Right renal pelvis (tissue), 4 donors: ENCODE results near the gene IARS1. TPM values are rescaled to one million over a fixed set of nuclear protein-coding genes. Genes with fewer than 3 reads are reported as not detected.

Experiments used
- DNase-seq, 4 donors: peaks; one replicate each; pipeline ENCODE4 v3.0.0-alpha.2; 2013; ENCODE audit warnings: low read depth in 4 of 4, low spot score in 3 of 4, missing footprints in 1 of 4
- polyA plus RNA-seq, 4 donors: library from polyadenylated mRNA; unstranded; fragments of 120-200 nt; gene quantifications; one replicate each; pipeline ENCODE4 v1.2.1, GENCODE V29; 2013; ENCODE audit not compliant: insufficient read length in 4 of 4

Gene IARS1
- polyA plus RNA-seq, 4 donors, result 95.8 to 104 (median 98.9) TPM

DNA sequence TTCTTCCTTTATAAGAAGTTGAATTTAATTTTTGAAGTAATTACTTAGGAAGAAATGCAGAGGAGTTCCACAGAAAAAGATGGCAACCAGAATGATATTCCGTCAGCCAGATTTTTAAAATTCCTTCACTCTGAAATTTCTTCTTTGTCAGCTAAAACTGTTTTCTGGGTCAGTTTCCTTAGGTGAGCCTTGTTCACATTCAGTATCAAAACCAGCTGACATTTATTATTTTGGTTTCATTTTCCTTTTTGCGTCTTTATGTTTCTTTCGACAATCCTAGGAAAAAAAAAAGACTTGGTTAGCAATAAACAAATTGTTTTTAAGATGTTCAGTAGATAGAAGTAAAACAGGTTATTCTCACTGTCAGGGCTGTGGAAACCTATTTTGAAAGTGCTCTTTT, 4.1 kb upstream of the IARS1 start:
- no peak for DNase-seq

DNA sequence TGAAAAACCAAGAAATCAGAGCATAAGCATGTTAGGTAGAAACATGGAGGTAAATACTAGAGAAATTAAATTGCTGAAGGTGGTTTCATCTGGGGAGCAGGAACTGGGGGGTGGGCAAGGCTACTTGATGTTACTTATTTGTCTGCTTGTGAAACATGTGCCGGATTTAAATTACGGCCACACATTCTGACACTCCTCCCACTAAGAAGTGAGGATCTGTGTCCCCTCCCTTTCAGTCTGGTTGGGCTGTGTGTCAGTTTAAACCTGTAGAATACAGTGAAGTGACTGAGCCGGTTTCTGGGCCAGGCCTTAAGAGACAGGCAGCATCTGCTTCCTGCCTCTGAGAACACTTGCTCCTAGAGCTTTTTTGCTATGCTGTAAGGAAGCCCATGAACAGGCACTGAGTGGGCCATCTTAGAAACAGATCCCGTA, 2.3 kb upstream of the IARS1 start:
- no peak for DNase-seq

DNA sequence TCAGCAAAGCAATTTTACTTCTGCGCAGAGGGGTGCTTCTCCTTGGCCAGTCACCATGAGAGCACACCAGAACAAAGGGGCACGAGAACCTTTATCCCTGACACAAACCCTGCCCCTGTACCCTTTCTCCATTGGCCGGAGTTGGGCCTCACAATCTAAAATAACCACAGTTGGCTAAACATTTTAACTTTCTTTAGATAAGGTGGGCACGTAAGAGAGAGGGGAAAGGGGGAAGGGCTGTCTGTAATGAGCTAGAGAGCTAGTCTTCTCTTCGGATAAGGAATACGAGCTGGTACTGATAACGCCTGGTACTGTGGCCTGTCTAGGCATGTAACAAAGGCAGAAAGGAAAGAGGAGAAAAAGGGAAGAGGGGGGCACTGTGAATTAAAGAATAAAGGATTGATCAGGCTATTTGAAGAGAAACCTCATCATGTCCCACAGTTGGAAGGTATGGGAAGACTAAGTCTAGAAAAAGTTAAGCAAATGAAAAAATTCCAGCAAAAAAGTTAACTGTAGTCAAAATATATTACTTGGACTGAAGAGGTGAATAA, 1.8 kb upstream of the IARS1 start:
- no peak for DNase-seq

DNA sequence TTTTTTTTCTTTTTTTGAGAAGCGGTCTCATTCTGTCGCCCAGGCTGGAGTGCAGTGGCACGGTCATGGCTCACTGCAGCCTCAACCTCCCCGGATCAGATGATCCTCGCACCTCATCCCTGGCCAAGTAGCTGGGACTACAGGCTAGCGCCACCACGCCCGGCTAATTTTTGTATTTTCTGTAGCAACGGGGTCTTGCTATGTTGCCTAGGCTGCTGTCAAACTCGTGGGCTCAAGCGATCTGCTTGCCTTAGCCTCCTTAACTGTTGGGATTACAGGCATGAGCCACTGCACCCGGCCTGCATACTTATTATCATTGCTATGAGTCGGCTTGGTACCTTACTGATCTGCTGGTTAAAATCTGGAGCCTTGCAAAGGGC, 790 bp upstream of the IARS1 start:
- no peak for DNase-seq

DNA sequence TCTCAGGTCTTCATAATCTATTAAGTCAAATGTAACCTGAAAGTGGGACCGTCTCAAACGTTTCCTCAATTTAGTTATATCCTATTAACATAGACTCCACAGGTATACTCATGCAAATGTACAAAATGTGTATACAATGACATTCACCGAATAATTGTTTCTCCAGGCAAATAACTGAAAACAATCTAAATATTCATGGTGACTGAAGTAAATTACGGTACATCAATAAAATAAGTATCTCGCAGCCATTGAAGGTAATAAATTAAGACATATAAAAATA, 482 bp downstream of the IARS1 start:
- DNase-seq, result no peak

DNA sequence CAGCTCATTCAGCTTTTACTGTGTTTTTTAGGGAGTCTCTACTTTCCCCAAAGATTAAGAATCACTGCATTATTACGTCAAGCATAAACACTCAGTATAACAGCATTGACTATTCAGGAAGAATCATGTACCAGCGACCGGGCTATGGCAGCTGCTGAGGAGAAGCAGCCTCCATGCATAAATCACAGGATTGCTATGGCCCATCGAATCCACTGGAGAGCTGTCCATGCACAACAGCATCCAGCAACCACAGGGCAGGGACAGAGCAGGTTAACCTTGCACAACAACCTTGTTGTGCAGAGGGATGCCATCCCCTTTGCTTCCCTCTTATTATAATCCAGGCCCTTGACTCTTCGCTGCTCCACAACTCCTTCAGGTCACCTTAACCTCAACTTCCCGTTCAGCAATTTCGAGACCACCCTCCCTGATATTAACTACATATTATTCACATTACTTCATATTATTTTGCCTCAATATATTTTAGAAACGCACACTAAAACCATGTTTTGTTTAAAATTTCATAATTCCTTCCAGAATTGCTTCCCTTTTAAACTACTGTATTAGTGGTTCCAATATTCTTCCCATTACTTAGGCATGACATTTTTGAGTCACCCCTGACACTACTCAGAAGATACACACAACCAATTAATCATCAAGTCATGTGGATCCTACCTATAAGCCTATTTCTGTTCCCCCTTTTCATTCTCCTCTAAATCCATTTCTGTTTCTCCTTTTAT, 991 bp downstream of the IARS1 start:
- no peak for DNase-seq

DNA sequence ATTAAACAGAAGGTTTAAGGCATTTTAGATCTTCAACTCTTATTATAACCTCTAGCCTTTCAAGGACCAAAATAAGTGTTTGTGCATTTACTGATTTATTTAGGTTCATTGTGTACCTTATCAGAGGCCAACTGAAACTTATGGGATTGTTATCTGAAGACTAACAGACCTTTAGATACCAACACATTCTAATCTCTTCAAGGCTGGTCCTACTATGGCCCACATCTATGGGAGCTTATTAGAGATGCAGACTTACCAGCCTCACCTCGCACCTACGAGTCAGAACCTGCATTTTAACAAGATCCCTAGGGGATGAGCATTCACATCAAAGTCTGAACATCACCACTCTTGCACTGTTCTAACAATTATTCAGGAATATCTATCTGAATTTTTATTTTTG, 1.9 kb downstream of the IARS1 start:
- DNase-seq, result no peak

DNA sequence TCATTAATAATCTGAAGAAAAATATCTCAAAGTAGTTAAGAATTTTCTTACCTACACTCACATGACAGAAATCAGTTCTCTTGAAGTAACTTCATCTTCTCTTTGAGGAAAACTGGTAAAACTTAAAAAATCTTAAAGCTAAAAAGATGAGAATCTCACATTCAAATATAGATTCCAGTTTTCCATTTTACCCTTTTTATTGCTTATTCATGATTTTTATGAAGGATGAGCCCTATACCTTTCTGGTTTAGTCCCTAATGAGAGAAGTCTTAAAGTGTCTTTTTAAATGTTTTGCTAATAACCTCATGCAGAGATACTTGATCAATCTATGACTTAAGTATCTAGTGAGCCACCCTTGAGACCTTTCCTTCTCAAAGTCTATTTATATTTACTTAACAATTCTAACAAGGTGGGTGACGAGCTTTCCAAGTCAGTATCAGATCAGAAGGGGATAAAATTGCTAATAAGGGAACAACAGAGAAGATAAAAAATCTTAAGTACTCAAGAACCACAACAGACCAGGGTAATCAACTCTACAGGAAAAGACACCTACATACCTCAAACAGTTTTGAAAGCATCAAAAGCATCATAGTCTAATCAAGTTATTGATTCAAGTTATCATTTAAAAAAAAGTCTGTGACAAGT, 2.6 kb downstream of the IARS1 start:
- no peak for DNase-seq

DNA sequence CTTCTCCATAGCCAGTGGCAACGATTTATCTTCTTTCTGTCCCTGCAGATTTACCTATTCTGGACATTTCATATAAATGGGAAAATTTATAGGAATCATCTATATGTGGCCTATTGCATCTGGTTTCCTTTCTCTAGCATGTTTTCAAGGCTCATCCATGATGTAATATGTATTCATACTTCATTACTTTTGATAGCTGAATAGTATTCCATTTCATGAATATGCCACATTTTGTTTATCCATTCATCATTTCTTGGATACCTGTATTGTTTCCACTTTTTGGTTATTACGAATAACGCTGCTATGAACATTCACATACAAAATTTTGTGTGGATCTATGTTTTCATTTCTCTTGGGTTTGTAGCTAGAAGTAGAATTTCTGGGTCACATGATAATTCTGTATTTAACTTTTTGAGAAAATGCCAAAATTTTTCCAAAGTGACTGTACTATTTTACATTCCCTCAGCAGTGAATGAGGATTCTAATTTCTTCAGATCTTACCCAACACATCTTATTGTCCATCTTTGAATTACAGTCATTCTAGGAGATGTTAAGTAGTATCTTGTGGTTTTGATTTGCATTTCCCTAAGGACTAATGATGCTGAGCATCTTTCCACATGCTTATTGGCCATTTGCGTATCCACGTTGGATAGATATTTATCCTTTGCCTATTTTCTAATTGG, 3.6 kb downstream of the IARS1 start:
- DNase-seq, result no peak

DNA sequence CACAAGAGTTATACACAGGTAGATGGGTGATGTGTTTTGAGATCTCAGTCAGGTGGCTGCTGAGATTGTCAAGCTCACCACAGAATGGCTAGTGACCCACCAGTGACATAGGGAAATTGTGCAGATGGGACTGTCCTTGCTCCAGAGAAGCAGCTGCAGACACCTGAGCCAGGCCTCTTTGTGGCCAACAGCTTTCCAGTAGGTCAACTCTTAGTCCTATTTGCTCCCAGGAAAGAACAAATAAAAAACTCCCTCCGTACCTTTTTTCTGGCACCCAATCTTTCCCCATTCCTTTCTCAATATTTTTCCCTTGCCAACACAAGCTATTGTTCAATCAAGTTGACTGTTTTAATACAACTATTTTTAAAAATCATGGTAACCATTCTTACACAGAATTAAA, 14.2 kb downstream of the IARS1 start:
- DNase-seq, result no peak

DNA sequence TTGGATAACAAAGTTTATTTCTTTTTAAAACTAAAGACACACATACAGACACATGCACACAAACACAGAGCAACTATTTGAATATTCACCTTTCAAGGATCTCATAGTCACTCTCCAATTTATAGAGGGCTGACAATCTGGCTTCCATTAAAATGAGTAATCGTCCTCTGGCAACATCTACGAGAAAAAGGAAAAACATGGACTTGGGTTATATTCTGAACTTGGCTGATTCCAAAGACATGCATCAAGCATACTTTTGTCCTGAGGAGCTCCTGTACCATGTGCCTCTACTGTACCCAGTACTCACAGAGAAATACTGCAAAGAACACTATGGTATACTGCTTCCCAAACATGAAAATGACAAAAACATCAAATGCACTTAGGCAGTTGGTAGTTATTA, 15.4 kb downstream of the IARS1 start:
- DNase-seq, result no peak

DNA sequence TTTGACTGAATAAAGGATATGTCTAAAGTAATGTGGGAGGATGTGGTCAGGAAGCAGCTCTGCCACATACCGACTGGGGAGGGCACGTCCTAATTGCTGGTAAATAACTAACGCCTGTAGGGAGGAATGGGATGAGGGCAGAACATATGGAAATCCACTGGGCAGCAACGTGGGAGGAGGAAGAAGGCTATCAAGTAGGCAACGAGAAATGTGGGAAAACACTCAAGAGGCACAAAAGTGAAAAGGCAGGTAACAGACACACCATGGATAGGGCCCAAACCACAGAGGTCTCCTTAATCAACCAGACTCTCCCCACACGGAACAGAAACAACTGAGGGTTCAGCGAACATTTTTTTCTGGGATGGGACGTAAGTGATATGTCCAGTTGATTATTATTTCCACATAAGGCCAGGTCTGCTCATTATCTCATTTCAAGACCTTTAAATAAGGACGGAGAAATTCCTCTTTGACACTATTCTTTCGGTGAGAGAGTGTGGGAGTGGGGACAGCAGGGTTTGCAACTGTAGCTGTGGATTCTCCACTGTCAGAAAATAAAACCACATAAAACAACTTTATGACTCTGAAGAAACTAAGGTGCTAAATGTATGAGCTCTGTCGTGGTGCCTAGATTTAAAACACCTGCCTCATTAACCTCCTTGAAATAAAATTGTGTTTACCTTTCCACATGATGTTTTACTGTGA, 17.0 kb downstream of the IARS1 start:
- peak in 2 of 4 donors; percentile 28 to 40 for DNase-seq

DNA sequence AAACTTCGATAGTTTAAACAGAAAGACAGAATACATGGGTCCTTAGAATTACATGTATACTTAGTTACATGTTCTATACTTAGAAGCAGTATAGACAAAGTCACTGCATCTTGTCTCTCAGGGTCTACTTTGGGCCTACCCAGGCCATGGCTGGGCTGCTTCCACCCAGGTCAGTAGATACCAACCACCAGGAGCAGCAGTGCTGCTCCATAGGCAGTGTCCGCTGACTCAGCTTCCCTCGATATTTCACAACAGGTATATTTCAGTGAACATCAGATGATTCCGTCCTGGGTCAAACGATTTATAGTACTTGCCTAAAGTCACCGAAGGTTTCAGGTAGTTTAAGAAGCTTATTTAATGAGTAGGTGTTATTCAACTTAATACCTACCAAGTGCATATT, 18.0 kb downstream of the IARS1 start:
- DNase-seq, result no peak

DNA sequence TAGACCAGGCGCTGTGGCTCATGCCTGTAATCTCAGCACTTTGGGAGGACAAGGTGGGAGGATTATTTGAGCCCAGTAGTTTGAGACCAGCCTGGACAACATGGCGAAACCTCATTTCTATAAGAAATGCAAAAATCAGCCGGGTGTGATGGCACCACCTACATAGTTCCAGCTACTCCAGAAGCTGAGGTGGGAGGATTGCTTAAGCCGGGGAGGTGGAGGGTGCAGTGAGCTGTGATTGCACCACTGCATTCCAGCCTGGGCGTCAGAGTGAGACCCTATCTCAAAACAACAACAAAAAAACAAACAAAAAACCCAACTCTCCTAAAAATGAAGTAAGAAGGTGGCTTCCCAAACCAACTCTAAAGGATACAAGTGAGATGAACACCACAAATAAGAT, 23.0 kb downstream of the IARS1 start:
- DNase-seq, result no peak

DNA sequence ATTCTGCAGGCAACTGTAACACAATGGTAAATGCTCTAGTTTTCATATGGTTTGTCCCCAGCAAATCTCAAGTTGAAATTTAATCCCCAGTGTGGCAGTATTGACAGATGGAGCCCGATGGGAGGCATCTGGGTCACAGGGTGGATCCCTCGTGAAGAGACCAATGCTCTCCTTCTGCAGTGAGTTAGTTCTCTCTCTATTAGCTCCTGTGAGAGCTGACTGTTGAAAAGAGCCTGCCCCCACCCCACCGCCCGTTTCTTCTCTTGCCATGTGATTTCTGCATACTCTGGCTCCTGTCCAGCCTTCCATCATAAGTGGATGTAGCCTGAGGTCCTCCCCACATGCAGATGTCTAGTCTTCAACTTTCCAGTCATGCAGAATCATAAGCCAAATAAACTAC, 27.0 kb downstream of the IARS1 start:
- no peak for DNase-seq

DNA sequence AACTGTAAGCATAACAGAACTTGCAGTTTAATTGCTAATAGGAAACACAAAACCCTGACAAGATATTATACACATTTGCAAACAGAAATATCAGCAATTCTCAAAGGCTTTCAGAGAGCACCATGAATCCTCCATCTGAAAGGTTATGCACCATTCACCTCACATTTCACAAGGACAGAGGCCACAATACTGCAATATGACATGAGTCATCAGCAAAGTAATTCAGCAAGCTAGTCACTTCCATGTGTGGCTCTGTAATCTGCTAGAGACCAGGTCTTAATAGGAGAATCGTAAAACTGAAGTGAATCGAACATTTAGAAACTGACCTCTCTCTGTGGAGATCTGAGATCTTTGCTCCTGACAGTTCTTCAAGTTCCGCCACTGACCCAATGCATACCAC, 28.3 kb downstream of the IARS1 start:
- no peak for DNase-seq

DNA sequence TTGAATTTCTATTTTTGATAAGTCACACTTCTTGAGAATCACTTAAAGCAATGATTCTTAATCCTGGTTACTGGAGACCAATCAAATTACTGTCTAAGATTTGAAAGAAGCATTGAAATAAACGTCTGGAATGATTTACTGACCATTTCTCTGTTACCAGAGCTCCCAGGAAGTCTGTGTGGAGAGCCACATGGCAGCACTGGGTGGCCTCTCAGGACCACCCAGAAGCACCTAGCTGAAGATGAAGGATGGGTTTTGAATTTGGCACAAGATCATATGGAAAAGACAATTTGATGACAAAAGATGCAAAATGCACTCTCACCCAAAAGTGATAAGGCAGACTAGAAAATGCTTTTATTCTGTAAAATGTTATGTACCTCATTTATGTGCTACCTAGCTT, 30.4 kb downstream of the IARS1 start:
- DNase-seq, result no peak

DNA sequence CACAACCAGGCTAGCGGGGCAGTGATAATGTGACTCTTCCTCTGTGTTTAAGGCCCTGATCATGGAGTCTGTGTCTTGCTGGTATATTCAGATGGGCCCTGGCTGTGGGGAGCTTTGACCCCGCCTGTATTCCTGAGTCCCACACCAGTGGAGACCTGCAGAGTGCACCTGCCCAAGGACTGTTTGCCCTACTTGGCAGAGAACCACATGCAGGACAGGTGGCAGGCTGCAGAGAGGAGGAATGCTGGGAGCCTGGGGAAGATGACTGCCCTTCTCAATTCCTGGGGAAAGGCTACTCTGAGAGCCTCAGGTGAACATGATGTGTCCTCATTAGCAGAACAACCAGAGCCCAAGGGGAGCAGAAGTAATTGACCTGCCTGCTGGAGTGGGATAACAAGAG, 36.2 kb downstream of the IARS1 start:
- no peak for DNase-seq

DNA sequence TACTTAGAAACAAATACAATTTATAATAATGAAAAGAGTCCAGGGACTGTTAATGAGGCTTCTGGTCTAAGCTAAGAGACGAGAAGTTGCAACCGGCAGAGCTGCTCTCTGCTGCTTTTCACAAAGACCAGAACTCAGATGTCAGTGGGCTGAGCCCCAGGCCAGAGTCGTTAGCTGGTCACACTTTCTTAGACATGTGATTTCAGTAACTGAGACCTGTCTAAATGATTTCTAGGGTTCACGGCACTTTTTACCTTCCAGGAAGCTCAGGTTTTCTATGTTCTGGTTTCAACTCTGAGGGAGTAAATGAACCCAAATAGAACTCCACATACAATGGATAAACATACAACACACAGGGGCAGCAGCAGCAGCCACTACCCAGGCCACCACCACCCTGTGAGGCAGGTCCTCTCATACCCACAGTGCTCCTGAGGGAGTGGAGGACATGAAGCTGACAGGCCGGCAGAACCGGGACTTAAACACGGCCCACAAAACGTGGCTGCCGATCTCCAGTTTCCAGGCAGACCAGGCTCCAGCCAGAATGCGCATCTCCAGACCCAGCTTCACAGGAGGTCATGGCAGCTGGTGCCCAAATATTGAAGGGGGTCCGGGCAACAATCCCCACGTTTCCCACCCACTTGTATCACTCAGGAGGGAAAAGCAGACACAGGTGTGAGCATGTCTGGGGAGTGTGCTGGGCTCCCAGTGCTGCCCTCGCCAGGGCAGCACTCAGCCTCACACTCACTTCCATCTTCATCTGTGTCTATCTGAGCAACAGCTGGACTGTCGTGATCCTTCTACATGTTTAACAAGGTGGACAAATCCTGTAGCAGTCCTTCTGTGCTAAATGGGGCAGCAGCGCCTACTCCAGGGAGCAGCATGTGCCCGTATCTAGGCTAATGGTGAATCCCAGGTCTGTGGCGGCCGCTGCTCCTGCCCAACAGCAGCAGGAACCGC, 38.8 kb downstream of the IARS1 start:
- DNase-seq, result peak in 1 of 4 donors; percentile 29

DNA sequence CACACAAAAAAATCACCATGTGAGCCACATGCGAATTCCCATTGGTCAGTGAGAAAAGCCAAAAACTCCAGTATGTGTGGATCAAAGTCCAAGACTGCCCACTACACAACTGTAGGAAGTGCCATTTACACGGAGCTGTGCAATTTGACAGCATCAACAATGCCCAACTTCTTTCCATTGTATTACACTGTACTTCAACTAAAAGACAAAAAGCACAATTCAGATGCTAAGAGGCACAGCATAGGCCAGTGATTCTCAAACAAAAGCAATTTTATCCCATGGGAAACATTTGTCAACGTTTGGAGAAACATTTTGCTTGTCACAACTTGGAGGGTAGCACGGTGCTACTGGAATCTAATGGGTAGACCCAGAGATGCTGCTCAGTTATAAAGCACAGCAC, 39.8 kb downstream of the IARS1 start:
- DNase-seq, result no peak
